HAP-1 (cell line): ENCODE measurements around the gene ANK3.

Experiments
- DNase-seq, 2 experiments: peaks; one replicate each; pipeline ENCODE4 v3.0.0-alpha.2; 2016 to 2020; ENCODE audit warnings: low spot score in 2 of 2
- H3K27me3 ChIP-seq: fragments of 250-450 bp; sonication (Bioruptor Pico); 2 replicates; pipeline ENCODE4 v1.5.1; 2020; ENCODE audit warnings: low read depth, mild to moderate bottlenecking, moderate library complexity
- H3K36me3 ChIP-seq: fragments of 250-450 bp; sonication (Bioruptor Pico); replicated peaks from 2 replicates; pipeline ENCODE4 v1.5.1; 2020; ENCODE audit warnings: mild to moderate bottlenecking
- H3K4me1 ChIP-seq: fragments of 250-450 bp; sonication (Bioruptor Pico); 2 replicates; pipeline ENCODE4 v1.5.1; 2020; ENCODE audit warnings: mild to moderate bottlenecking
- H3K4me3 ChIP-seq: fragments of 250-450 bp; sonication (Bioruptor Pico); 2 replicates; pipeline ENCODE4 v1.5.1; 2020; ENCODE audit warnings: mild to moderate bottlenecking, moderate library complexity
- H3K9me3 ChIP-seq: fragments of 250-450 bp; sonication (Bioruptor Pico); 2 replicates; pipeline ENCODE4 v1.5.1; 2020; ENCODE audit warnings: mild to moderate bottlenecking, moderate library complexity
- in situ Hi-C: fragments of 300-500 bp; cut with MboI; formaldehyde crosslinking; loops from 3 replicates; pipeline ENCODE4 v1.14.3; 2020; ENCODE audit warnings: low sequenced_read_pairs, inconsistent platforms, mixed read lengths

ANK3 gene

DNA sequence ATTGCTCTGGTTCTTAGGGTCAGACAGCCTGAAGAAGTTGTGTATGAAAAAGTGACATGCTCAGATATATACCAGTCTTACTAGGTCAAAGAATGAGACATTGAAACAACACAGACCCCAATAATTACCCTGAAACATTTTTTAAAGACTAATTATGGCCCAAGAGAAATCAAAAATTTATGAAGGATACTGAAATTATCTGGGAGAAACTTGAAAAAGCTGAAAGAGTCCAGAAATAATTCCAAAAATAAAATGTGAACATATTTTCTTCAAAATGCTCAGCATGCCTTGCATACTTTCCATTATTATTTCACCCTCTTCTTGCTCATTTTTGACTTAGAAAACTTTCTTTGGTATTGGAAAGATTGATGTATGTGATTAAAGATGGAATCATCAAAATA lies 284.4 kb downstream of the ANK3 start:
- Histone ChIP-seq H3K4me3 (no peak overlapping the region), H3K4me1 (peaks cover 23% of the 10 kb centered on the region), H3K36me3 (no peaks in the 10 kb centered on the region), H3K9me3 (no peaks in the 10 kb centered on the region), H3K27me3 (no peaks in the 10 kb centered on the region)
- in situ Hi-C loops, result no loop called here
- no peak for DNase-seq

DNA sequence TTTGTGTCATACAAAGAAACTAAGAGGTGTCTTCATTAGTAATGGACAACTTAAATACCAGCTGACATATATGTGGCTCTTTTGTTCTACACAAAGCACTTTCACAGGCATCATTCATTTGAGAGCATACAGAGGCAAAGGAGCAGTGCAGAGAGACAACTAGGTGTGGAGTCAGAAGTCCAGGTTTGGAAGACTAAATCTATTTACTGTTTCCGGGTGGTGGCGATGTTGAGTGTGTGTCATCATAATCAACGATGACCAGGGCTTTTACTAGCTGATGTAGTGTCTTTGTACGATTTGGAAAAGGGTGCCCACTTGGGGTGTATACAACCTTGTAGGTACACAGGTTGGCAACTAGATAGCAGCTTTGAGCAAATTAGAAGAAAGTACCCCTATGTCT lies 287.9 kb downstream of the ANK3 start:
- DNase-seq, result no peak
- in situ Hi-C loops, result no loop called here
- Histone ChIP-seq H3K36me3 (no peaks in the 10 kb centered on the region), H3K9me3 (no peaks in the 10 kb centered on the region), H3K4me1 (peaks cover 32% of the 10 kb centered on the region), H3K27me3 (no peaks in the 10 kb centered on the region), H3K4me3 (no peak overlapping the region)

DNA sequence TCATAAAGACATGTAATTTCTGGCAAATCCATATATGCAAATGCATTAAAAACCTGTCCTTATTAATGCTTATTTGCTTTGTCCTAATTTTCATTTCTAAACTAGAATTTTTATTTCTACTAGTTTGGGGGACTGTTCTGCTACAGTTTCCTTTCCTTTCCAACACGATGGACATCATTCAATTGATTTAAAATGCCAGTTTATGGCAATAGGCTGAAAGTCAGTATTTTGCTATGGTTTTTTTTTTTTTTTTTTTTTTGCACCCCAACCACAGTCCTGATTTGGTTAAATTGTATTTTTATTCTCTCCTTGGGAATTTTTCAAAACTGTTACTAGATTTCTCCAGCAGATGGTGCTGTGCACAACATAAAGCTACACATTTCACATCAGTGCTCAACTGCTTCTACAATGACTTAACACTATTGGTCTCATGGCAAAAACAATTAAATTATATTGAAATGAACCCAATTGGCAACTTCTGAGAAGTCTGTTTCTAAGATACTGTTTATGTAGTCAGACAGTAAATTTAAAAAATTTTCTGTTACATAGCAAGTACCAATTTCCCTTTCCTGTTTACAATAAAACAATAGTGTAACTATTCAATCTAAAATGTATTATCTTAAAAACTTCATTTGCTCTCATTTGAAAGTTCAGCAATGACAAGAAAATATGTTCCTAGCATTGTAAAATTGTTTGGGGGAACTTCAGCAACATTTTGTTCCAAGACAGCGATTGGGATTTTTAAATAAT lies 289.5 kb downstream of the ANK3 start:
- Histone ChIP-seq H3K9me3 (no peaks in the 10 kb centered on the region), H3K4me1 (peaks cover 22% of the 10 kb centered on the region), H3K4me3 (no peak overlapping the region), H3K27me3 (no peaks in the 10 kb centered on the region), H3K36me3 (no peaks in the 10 kb centered on the region)
- peak; percentile 42 to 64 for DNase-seq
- in situ Hi-C loops, result loop anchor here (5.0 to 10.0 kb wide), 2 partner anchors 107 to 335 kb away; no protein-coding TSS in a partner anchor

DNA sequence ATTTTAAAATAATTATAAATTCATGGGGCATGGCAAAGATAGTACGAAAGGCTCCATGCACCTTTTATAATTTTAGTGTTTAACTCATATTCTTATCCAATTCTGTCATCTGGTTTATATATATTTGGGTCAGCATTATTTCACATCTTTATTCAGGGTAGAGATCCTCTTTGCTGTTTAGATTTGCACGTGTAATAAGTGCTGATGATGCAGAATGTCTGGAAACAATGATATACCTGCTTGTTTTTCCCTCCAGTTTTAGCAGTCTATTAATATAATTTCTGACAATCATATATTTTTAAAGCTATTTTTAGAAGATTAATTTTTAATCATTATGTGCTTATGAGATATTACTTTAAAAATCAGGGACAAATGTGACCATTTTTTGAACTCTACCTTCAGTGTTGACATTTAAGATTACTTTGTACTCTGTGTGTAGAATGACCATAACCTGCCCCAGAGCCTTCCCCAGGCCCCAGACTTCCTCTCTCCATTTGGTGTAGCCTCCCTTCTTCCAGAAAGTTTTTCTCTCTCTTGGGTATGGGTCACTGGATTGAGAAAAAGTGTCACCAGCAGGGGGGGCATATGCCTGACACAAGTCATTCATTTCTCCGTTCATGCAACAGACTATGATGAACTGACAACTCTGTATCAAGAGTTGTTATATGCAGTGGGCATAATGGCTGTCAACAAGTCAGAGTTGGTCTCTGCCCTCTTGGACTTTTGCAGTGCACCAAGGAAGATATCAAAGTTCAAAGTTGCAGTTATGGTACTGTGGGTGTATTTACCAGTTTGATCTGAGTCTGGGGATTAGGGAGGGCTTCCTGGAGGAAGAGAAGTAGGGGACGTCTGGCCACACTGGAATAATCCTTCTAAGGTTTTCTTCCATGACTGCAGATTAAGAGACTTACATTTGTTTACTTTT lies 290.7 kb downstream of the ANK3 start:
- DNase-seq, result peak in 1 of 2 experiments; percentile 64
- Histone ChIP-seq H3K36me3 (no peaks in the 10 kb centered on the region), H3K27me3 (no peaks in the 10 kb centered on the region), H3K9me3 (no peaks in the 10 kb centered on the region), H3K4me1 (peaks cover 20% of the 10 kb centered on the region), H3K4me3 (no peak overlapping the region)
- in situ Hi-C loops, result loop anchor here (5.0 to 10.0 kb wide), 2 partner anchors 108 to 336 kb away; no protein-coding TSS in a partner anchor

DNA sequence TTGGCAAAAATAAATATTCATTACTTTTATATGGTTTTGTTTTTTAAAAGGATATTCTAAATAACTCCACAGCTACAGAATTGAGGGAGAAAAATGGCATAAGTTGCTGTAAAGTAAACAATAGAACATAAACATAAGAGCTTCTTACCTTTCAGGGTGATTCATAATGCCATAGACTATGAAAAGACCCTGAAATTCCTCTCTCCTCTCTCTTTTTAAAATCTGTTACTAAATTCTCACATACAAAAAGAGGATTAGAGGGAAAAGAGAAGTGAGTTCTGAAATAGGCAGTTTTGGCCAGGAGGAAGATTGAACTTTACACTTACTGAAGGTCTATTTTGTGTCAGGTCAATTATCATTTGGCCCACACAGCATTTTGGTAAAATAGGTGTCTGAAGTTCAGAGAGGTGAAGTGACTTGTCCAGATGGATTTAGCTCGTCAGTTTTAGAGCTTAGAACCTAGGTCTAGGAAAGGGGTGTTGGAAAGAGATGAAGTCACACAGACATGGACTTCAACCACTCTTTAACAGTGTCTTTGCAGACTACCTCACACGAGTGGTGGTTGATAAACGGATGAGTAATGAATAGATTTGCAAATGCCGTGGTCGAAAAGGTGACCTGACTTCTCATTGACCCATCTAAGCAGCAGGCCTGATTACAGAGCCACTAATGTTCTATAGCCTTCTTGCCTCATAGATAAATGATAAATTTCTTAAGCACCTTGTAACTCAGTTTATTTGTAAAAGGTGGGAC lies 292.7 kb downstream of the ANK3 start:
- DNase-seq, result peak; percentile 10 to 96
- no peaks in the 10 kb centered on the region for H3K27me3 ChIP-seq
- H3K4me3 ChIP-seq, result no peak overlapping the region
- no peaks in the 10 kb centered on the region for H3K36me3 ChIP-seq
- H3K9me3 ChIP-seq, result no peaks in the 10 kb centered on the region
- in situ Hi-C loops, result loop anchor here (5.0 to 10.0 kb wide), 2 partner anchors 110 to 338 kb away; no protein-coding TSS in a partner anchor
- H3K4me1 ChIP-seq, result peaks cover 20% of the 10 kb centered on the region

DNA sequence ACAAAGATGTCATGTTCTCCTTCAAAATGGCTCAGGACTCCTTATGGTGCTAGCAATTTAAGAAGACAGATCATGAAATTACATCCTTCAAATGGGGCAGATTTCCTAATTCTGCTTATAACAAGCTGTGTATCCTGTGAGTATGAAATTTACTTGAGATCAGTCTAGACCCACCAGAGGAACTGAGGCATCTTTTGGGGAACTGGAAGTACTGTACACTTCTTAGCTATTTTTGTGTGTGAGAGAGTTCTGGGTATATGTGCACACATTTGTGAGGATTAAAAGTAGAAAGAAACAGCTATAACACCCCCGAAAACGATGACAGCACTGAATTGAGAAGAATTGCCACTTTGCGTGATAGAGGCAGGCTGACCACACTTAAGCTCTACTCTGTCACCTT lies 296.4 kb downstream of the ANK3 start:
- H3K36me3 ChIP-seq, result no peaks in the 10 kb centered on the region
- no peak for DNase-seq
- no peaks in the 10 kb centered on the region for H3K9me3 ChIP-seq
- peaks cover 20% of the 10 kb centered on the region for H3K4me1 ChIP-seq
- no peak overlapping the region for H3K4me3 ChIP-seq
- H3K27me3 ChIP-seq, result no peaks in the 10 kb centered on the region
- in situ Hi-C loops, result loop anchor here (10.0 kb wide), 1 partner anchor 341 kb away; no protein-coding TSS in a partner anchor

DNA sequence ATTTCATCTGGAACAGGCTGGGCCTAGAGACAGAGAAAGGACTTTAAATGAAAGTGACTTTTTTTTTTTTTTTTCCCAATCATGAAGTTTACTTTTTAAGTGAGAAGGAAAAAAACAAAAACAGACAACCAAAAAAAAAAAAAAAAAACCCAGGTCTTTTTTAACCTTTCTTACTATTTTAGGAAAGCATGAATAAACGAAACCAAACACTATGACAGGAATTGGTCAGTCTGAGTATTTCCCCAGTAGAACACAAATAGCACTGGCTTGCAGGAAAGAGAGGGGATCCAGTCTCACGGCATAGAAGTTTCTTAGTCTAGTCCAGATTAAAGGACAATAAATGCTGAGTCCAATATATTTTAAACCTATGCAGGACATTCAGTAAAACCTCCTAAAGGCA lies 302.8 kb downstream of the ANK3 start:
- no peak for DNase-seq
- in situ Hi-C loops, result no loop called here

DNA sequence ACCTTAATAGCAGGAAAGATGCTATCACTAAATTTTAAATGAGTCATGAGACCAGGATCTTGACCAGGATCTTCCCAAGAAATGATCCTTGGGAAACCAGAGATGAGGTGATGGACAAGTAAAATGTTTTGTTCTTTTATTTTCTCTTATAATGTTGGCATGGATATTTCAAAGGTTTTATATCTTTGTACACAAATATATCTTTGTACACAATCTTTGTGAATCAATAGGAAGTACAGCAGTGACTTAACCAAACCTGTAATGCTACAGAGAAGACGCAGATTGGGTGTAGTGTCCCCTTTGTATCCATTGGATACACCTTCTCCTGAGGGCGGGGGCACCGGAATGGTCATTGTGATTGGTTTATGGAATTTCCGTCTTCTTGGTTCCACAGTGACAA lies 303.3 kb downstream of the ANK3 start:
- no peak for DNase-seq
- in situ Hi-C loops, result no loop called here
- Histone ChIP-seq H3K27me3 (no peaks in the 10 kb centered on the region), H3K36me3 (peaks cover 6% of the 10 kb centered on the region; the same call in 1 of the 2 replicates), H3K9me3 (no peaks in the 10 kb centered on the region), H3K4me1 (peaks cover 18% of the 10 kb centered on the region), H3K4me3 (no peak overlapping the region)

More for the DNA sequence above, 302.8 kb downstream of the ANK3 start:
- Histone ChIP-seq H3K36me3 (peaks cover 6% of the 10 kb centered on the region; the same call in 1 of the 2 replicates), H3K4me3 (no peak overlapping the region), H3K4me1 (peaks cover 17% of the 10 kb centered on the region), H3K9me3 (no peaks in the 10 kb centered on the region), H3K27me3 (no peaks in the 10 kb centered on the region)

DNA sequence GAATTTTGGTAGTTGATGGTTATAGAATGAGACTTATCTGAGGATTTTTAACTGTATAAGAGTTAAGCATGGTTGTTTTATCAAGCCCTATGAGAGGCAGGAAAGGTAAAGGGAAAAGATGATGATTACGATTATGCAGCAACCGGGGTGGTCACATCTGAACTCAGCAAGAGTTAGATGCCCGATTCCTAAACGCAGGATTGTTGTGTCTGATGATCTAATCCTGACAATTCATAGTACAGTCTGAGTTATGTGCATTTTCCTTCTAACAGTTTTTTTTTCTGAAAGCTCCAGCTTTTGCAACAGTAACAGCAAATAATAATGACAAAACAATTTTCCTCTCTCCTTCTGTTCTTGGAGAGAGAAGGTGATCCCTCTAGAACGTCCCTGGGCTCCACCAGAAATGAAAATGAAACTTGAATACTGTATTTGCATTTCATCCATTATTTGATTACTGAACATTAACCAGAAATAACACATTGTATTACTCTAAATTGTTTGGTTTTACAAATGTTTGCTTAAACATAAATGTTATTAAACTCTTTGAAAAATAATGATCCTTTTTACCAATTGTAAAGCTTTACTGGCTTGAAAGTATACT lies 306.8 kb downstream of the ANK3 start:
- no peaks in the 10 kb centered on the region for H3K9me3 ChIP-seq
- in situ Hi-C loops, result no loop called here
- H3K4me3 ChIP-seq, result no peak overlapping the region
- peaks cover 6% of the 10 kb centered on the region; the same call in 1 of the 2 replicates for H3K36me3 ChIP-seq
- peaks cover 18% of the 10 kb centered on the region for H3K4me1 ChIP-seq
- no peaks in the 10 kb centered on the region for H3K27me3 ChIP-seq
- DNase-seq, result no peak

DNA sequence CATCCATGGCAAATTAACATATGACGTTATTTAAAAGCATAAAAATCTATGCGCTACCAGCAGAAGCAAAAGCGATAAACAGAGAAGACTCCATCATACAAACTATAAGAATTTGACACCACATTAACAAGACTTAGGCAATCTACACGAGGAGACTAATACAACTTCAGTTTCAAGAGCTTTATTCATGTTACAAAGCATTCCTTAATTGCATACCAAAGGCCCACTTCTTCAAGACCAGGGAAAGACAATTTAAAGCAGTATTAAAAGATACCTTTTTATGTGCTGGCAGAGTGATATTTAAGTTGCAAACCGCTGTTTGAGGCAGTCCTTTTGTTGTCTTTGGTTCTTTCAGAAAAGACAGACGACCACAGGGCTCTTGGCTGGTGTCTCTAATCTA lies 307.3 kb downstream of the ANK3 start:
- peaks cover 18% of the 10 kb centered on the region for H3K4me1 ChIP-seq
- no peaks in the 10 kb centered on the region for H3K27me3 ChIP-seq
- no peak overlapping the region for H3K4me3 ChIP-seq
- H3K9me3 ChIP-seq, result no peaks in the 10 kb centered on the region
- H3K36me3 ChIP-seq, result peaks cover 6% of the 10 kb centered on the region; the same call in 1 of the 2 replicates
- in situ Hi-C loops, result no loop called here
- DNase-seq, result peak; percentile 42 to 89

DNA sequence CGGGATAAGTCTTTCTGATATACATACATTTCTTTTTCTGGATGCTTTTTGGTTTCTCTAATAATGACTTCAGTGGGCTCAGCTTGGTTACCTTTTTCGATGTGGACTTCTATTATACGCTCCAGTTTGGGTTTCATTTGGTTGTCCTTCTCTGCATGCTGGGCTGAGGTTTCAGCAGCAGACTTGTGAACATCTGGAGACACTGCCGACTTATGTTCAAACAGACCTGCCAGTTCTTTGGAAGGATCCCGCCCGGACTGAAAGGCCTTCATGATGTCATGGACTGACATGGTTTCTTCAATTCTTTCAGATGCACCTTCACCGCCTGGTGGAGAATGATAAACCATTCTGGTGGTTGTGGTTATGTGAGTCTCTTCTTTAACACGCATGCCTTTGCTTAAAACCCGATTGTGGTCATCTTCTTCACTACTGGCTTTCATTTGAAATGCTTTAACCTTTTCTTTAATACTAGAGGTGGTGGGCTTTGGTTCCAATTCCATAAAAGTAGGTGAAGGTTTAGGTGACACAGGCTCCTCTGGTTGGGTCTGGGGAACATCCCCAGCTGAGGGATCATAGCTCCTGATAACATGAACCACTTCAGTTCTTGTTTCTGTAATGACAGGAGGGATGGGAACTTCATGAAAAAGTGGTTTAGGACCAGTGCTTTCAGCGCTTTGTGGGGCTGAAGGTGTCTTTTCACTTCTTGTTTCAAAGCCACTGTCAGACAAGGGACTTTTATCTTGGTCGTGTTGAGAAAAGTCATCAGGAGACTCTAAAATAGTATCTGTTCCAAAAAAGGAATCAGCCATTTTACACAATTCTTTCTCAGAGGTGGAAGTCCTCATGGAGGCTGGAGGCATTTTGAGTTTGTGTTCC lies 315.7 kb downstream of the ANK3 start:
- H3K27me3 ChIP-seq, result no peaks in the 10 kb centered on the region
- in situ Hi-C loops, result no loop called here

DNA sequence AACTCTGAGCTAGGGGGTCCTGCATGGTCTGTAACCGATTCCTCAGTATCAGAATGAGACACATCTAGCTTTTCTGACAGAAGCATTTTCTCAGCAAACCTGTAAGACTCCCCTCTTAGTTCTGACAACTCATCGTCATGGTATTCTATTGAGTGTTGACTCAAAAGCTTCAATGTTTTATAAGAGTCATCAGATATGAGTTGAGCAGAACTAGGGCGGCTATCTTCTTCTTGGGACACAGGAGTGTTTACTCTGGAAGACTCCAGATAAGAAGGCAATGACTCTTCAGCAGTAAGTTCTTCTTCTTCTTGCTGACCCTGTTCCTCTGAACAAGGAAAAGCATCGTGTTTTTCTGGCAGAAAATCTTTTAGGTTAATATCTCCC lies 316.3 kb downstream of the ANK3 start:
- H3K4me3 ChIP-seq, result no peak overlapping the region
- H3K27me3 ChIP-seq, result no peaks in the 10 kb centered on the region
- H3K4me1 ChIP-seq, result no peaks in the 10 kb centered on the region
- DNase-seq, result no peak
- H3K36me3 ChIP-seq, result no peaks in the 10 kb centered on the region; the same call in 1 of the 2 replicates
- in situ Hi-C loops, result no loop called here
- no peaks in the 10 kb centered on the region for H3K9me3 ChIP-seq

More for the DNA sequence above, 315.7 kb downstream of the ANK3 start:
- Histone ChIP-seq H3K4me1 (no peaks in the 10 kb centered on the region), H3K36me3 (no peaks in the 10 kb centered on the region; the same call in 1 of the 2 replicates), H3K9me3 (no peaks in the 10 kb centered on the region), H3K4me3 (no peak overlapping the region)
- no peak for DNase-seq
